IMR-90 (cell line): ENCODE results near the gene VTN. TPM values are rescaled to one million over a fixed set of nuclear protein-coding genes. Genes with fewer than 3 reads are reported as not detected.

Source experiments
- ATAC-seq: fragments of 200-7000 bp; cut with Tn5 transposase; 2 replicates; pipeline ENCODE4 v1.9.1; 2020; ENCODE audit warnings: low read depth, mild to moderate bottlenecking, moderate library complexity
- BruUV-seq: library from RNA; stranded (reverse); fragments of 400-500 nt; replicated peaks from 2 replicates; lab custom pipeline; 2021; lab: Mats Ljungman, UMichigan
- CTCF ChIA-PET: fragments of 300-600 bp; formaldehyde crosslinking; extraction: SDS; loops from one replicate; lab custom pipeline; 2021; ENCODE audit warnings: antibody characterized with exemption; lab: Yijun Ruan, JAX
- POLR2A ChIA-PET: fragments of 300-600 bp; sonication (Branson Sonifier 250); formaldehyde crosslinking; loops from one replicate; lab custom pipeline; 2022; ENCODE audit warnings: antibody characterized with exemption; ENCODE audit not compliant: unreplicated experiment; lab: Charles Lee
- DNase-seq: peaks from one replicate; pipeline ENCODE4 v3.0.0; 2013
- H2AFZ ChIP-seq: replicated peaks from 2 replicates; pipeline ENCODE3; 2013; ENCODE audit warnings: low read length, mild to moderate bottlenecking; ENCODE audit not compliant: poor library complexity
- H2AK5ac ChIP-seq: 2 replicates; pipeline ENCODE4 v1.6.1; 2013; ENCODE audit warnings: low read depth, low read length, inconsistent platforms
- H2AK9ac ChIP-seq: replicated peaks from 2 replicates; pipeline ENCODE3; 2013; ENCODE audit warnings: mild to moderate bottlenecking, low read depth, low read length, moderate library complexity; ENCODE audit not compliant: poor library complexity
- H2BK120ac ChIP-seq: 2 replicates; pipeline ENCODE4 v1.6.1; 2013; ENCODE audit warnings: low read depth, low read length, inconsistent platforms
- H2BK15ac ChIP-seq: 3 replicates; pipeline ENCODE4 v1.6.1; 2013; ENCODE audit warnings: low read depth, low read length, inconsistent platforms
- H2BK20ac ChIP-seq: 2 replicates; pipeline ENCODE4 v1.6.1; 2013; ENCODE audit warnings: low read depth, mild to moderate bottlenecking, inconsistent platforms, low read length, moderate library complexity
- H2BK5ac ChIP-seq: 2 replicates; pipeline ENCODE4 v1.6.1; 2013; ENCODE audit warnings: mild to moderate bottlenecking, low read depth, low read length, inconsistent platforms; ENCODE audit not compliant: poor library complexity, severe bottlenecking
- H3K14ac ChIP-seq: replicated peaks from 2 replicates; pipeline ENCODE4 v1.6.1; 2013; ENCODE audit warnings: low read depth, low read length, inconsistent platforms
- H3K18ac ChIP-seq: 2 replicates; pipeline ENCODE4 v1.6.1; 2013; ENCODE audit warnings: low read depth, low read length, control low read depth
- H3K23ac ChIP-seq: 2 replicates; pipeline ENCODE4 v1.6.1; 2013; ENCODE audit warnings: low read depth, low read length, inconsistent platforms
- H3K27ac ChIP-seq: 2 replicates; pipeline ENCODE4 v1.5.1; 2013; ENCODE audit warnings: mild to moderate bottlenecking, control low read depth, low read length; ENCODE audit not compliant: insufficient read depth
- H3K27me3 ChIP-seq: 2 replicates; pipeline ENCODE4 v1.6.1; 2013; ENCODE audit warnings: low read length; ENCODE audit not compliant: control insufficient read depth, insufficient read depth
- H3K36me3 ChIP-seq: 2 replicates; pipeline ENCODE4 v1.6.1; 2013; ENCODE audit warnings: low read length, mixed read lengths; ENCODE audit not compliant: control insufficient read depth, insufficient read depth
- H3K4ac ChIP-seq: 2 replicates; pipeline ENCODE4 v1.6.1; 2013; ENCODE audit warnings: low read depth, low read length, inconsistent platforms
- H3K4me1 ChIP-seq: 2 replicates; pipeline ENCODE4 v1.6.1; 2013; ENCODE audit warnings: low read length, mixed read lengths; ENCODE audit not compliant: control insufficient read depth, insufficient read depth
- H3K4me2 ChIP-seq: 2 replicates; pipeline ENCODE4 v1.6.1; 2013; ENCODE audit warnings: low read depth, mild to moderate bottlenecking, control low read depth, low read length, moderate library complexity
- H3K4me3 ChIP-seq: 2 replicates; pipeline ENCODE4 v1.5.1; 2013; ENCODE audit warnings: low read depth, mild to moderate bottlenecking, control low read depth, low read length, moderate library complexity; ENCODE audit not compliant: insufficient read depth
- H3K56ac ChIP-seq: 2 replicates; pipeline ENCODE4 v1.6.1; 2013; ENCODE audit warnings: low read length, inconsistent platforms; ENCODE audit not compliant: insufficient read depth; ENCODE audit errors: extremely low read depth
- H3K79me1 ChIP-seq, 2 experiments: 2 replicates each; pipeline ENCODE4 v1.6.1; 2013; ENCODE audit warnings: low read length in 2 of 2, inconsistent platforms in 1 of 2, low read depth in 1 of 2
- H3K9ac ChIP-seq: 2 replicates; pipeline ENCODE4 v1.6.1; 2013; ENCODE audit warnings: low read depth, low read length, control low read depth
- H3K9me1 ChIP-seq: 2 replicates; pipeline ENCODE4 v1.6.1; 2013; ENCODE audit warnings: low read length, inconsistent platforms; ENCODE audit not compliant: insufficient read depth
- H3K9me3 ChIP-seq: 2 replicates; pipeline ENCODE4 v1.6.1; 2013; ENCODE audit warnings: low read length; ENCODE audit not compliant: control insufficient read depth, insufficient read depth
- H4K20me1 ChIP-seq: 2 replicates; pipeline ENCODE4 v1.6.1; 2013; ENCODE audit warnings: low read length, inconsistent platforms; ENCODE audit not compliant: insufficient read depth
- H4K5ac ChIP-seq: 2 replicates; pipeline ENCODE4 v1.6.1; 2013; ENCODE audit warnings: mild to moderate bottlenecking, low read depth, low read length, control low read depth
- H4K8ac ChIP-seq, 2 experiments: 2 replicates each; pipeline ENCODE4 v1.6.1; 2013; ENCODE audit warnings: low read depth in 2 of 2, low read length in 2 of 2, control low read depth in 1 of 2, inconsistent platforms in 1 of 2
- H4K91ac ChIP-seq: 2 replicates; pipeline ENCODE4 v1.6.1; 2013; ENCODE audit warnings: low read depth, low read length, inconsistent platforms; ENCODE audit not compliant: insufficient read depth
- CEBPB ChIP-seq: IDR thresholded peaks from 2 replicates; pipeline ENCODE4 v1.6.1; 2012; ENCODE audit warnings: low read depth, low read length, improper control_type of control experiment
- WGBS, 2 experiments: methylation state at CpG; one replicate each; pipeline versions ENCODE4 v1.1.5 to v1.1.7; 2013; ENCODE audit warnings: missing lambda C conversion rate in 2 of 2; ENCODE audit not compliant: insufficient read length in 1 of 2; ENCODE audit errors: extremely low coverage in 2 of 2; 5-methylcytosine and 5-hydroxymethylcytosine counted together
- dilution Hi-C: fragments of 300-500 bp; cut with HindIII; formaldehyde crosslinking; loops from one replicate; pipeline ENCODE4 v1.14.3; 2018; ENCODE audit warnings: low sequenced_read_pairs; ENCODE audit not compliant: unreplicated experiment
- in situ Hi-C: fragments of 300-500 bp; cut with MboI; formaldehyde crosslinking; loops from 3 replicates; pipeline ENCODE4 v1.14.3; 2019; ENCODE audit warnings: low sequenced_read_pairs, inconsistent platforms, mixed read lengths
- intact Hi-C: fragments of 100-400 bp; cut with micrococcal nuclease; formaldehyde crosslinking; loops from 2 replicates; pipeline ENCODE4 v1.10.0; 2022
- polyA plus RNA-seq, 3 experiments: library from polyadenylated mRNA; depleted of rRNA; stranded (reverse); fragments of >200 nt; gene quantifications; 2 replicates each; pipeline ENCODE4 v1.2.3, GENCODE V29; 2012; ENCODE audit warnings: low replicate concordance in 1 of 3
- total RNA-seq: library from RNA; depleted of rRNA; stranded (reverse); fragments of >200 nt; gene quantifications from 2 replicates; pipeline ENCODE4 v1.2.3, GENCODE V29; 2012
- TF ChIP-seq, protein P1 (sequence below): fragments of 150-350 bp; IDR thresholded peaks from 2 replicates; pipeline ENCODE4 v1.6.1; 2017; ENCODE audit warnings: mild to moderate bottlenecking, antibody characterized with exemption, low read length, low read depth

VTN gene
- total and polyA plus RNA-seq, 2 of the 4 experiments (the other 2 are of a cell fraction) = 0.18 to 1.0 TPM

DNA sequence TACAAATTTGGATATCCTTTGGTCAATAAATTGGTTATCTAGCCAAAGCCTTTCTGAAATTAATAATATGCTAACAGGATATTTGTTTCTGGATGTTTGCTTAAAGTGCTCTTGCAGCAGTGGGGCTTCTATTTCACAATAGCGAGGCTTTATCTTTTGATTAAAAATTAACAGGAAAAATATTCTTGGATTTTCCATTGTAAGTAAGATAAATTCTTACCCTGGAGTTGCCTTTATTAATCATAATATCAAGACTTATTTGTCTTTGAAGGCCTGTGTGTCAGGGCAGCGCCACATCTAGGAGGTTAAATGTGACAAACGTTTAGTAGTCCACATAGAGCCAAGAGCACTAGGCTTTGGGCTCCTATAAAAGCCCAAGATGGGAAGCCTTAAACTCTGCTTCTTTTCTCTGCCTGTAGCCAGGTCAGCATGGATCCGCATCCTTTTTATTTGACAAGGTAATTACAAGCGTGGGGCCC, 45.8 kb downstream of the VTN start:
- Histone ChIP-seq H2AK9ac (no peak overlapping the region), H3K36me3 (peaks cover 14% of the 10 kb centered on the region), H2BK5ac (no peak overlapping the region), H2AFZ (no peak overlapping the region), H3K9ac (no peak overlapping the region), H2BK120ac (no peak overlapping the region), H3K27me3 (no peaks in the 10 kb centered on the region), H3K4ac (no peak overlapping the region), H3K14ac (no peak overlapping the region), H4K5ac (no peak overlapping the region), H4K8ac (no peak overlapping the region), H2BK20ac (no peak overlapping the region), H3K27ac (no peak overlapping the region), H3K4me2 (no peak overlapping the region), H3K4me1 (peaks cover 7% of the 10 kb centered on the region; the same call in 1 of the 2 replicates), H3K4me3 (no peak overlapping the region), H2BK15ac (no peak overlapping the region), H3K23ac (no peak overlapping the region), H4K20me1 (no peaks in the 10 kb centered on the region), H4K91ac (no peak overlapping the region), H3K79me1 (peaks cover 30 to 38% of the 10 kb centered on the region in 2 experiments; a peak in 3 of 4 replicates), H3K9me3 (no peaks in the 10 kb centered on the region), H3K9me1 (no peaks in the 10 kb centered on the region; the same call in 1 of the 2 replicates), H3K56ac (no peak overlapping the region), H3K18ac (no peak overlapping the region), H2AK5ac (no peak overlapping the region)
- no TSS peak for BruUV-seq
- WGBS, 2 experiments = no CpG with 5 or more reads among the region's 5 CpGs
- dilution Hi-C loops (no loop called here), intact Hi-C loops (loop anchor here (10.0 kb wide), 1 partner anchor 520 kb away; the partner anchor contains the start of gene NOS2), in situ Hi-C loops (loop anchor here (10.0 kb wide), 1 partner anchor 280 kb away; the partner anchor contains the start of gene NLK)
- TF ChIP-seq CEBPB = 0 out of 2 replicates have a peak, but pooled peaks have one; percentile 38
- TF ChIP-seq, protein P1, sequence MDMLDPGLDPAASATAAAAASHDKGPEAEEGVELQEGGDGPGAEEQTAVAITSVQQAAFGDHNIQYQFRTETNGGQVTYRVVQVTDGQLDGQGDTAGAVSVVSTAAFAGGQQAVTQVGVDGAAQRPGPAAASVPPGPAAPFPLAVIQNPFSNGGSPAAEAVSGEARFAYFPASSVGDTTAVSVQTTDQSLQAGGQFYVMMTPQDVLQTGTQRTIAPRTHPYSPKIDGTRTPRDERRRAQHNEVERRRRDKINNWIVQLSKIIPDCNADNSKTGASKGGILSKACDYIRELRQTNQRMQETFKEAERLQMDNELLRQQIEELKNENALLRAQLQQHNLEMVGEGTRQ = no peak
- ChIA-PET CTCF (no interaction called here), POLR2A (no interaction called here)
- no peak for DNase-seq
- no peak for ATAC-seq
